CD14-positive monocyte (primary cell): ENCODE data around the gene NUDT9. TPM values are rescaled to one million over a fixed set of nuclear protein-coding genes. Genes with fewer than 3 reads are reported as not detected.

ENCODE experiments used
- DNase-seq, 3 donors: peaks; one replicate each; pipeline ENCODE4 v3.0.0-alpha.2; 2011 to 2022
- H2AFZ ChIP-seq: 2 replicates; pipeline ENCODE4 v1.6.0; 2012; ENCODE audit warnings: mild to moderate bottlenecking, low read depth, low read length, inconsistent platforms; ENCODE audit not compliant: insufficient read depth, poor library complexity, severe bottlenecking
- H3K27ac ChIP-seq, 2 donors: 1 replicate in 1 of 2; 2 replicates in 1 of 2; pipeline ENCODE4 v1.5.1; 2012 to 2013; ENCODE audit warnings: low read length in 2 of 2, control low read depth in 1 of 2, inconsistent platforms in 1 of 2, low read depth in 1 of 2, mild to moderate bottlenecking in 1 of 2
- H3K27me3 ChIP-seq, 2 donors: one replicate each; pipeline versions ENCODE4 v1.6.0 to v1.6.1; 2011 to 2013; ENCODE audit warnings: low read length in 2 of 2; ENCODE audit not compliant: control insufficient read depth in 2 of 2, insufficient read depth in 2 of 2
- H3K36me3 ChIP-seq, 2 donors: replicated peaks in 1 of 2; 1 replicate in 1 of 2; 2 replicates in 1 of 2; pipeline versions ENCODE4 v1.5.1 to v1.6.1; 2012 to 2013; ENCODE audit warnings: low read length in 2 of 2, control low read depth in 1 of 2, inconsistent platforms in 1 of 2, mild to moderate bottlenecking in 1 of 2; ENCODE audit not compliant: insufficient read depth in 2 of 2, control insufficient read depth in 1 of 2
- H3K4me1 ChIP-seq, 2 donors: 1 replicate in 1 of 2; 2 replicates in 1 of 2; pipeline versions ENCODE4 v1.5.1 to v1.6.1; 2012 to 2013; ENCODE audit warnings: low read length in 2 of 2, control low read depth in 1 of 2, inconsistent platforms in 1 of 2, mild to moderate bottlenecking in 1 of 2, moderate library complexity in 1 of 2; ENCODE audit not compliant: insufficient read depth in 2 of 2, control insufficient read depth in 1 of 2
- H3K4me2 ChIP-seq: replicated peaks from 2 replicates; pipeline ENCODE3; 2012; ENCODE audit warnings: low read length, moderate library complexity, mild to moderate bottlenecking; ENCODE audit not compliant: poor library complexity, severe bottlenecking; ENCODE audit errors: extremely low read depth
- H3K4me3 ChIP-seq, 3 experiments: fragments of 200-600 bp in 1 of 3; sonication (generic) in 1 of 3; replicated peaks in 1 of 3; 1 replicate in 2 of 3; 2 replicates in 1 of 3; pipeline ENCODE4 v1.5.1; 2011 to 2013; ENCODE audit warnings: low read length in 3 of 3, mild to moderate bottlenecking in 3 of 3, control low read depth in 2 of 3, low read depth in 2 of 3, inconsistent platforms in 1 of 3, moderate library complexity in 1 of 3
- H3K79me2 ChIP-seq: 2 replicates; pipeline ENCODE4 v1.6.0; 2012; ENCODE audit warnings: mild to moderate bottlenecking, control low read depth, inconsistent platforms, low read length, moderate library complexity; ENCODE audit not compliant: insufficient read depth
- H3K9ac ChIP-seq: 2 replicates; pipeline ENCODE4 v1.6.0; 2017; ENCODE audit warnings: low read length, mild to moderate bottlenecking; ENCODE audit not compliant: insufficient read depth, poor library complexity, severe bottlenecking
- H3K9me3 ChIP-seq, 2 donors: replicated peaks in 1 of 2; 1 replicate in 1 of 2; 2 replicates in 1 of 2; pipeline versions ENCODE4 v1.5.1 to v1.6.1; 2012 to 2013; ENCODE audit warnings: low read length in 2 of 2, control low read depth in 1 of 2; ENCODE audit not compliant: control insufficient read depth in 1 of 2, insufficient read depth in 1 of 2
- H4K20me1 ChIP-seq: 2 replicates; pipeline ENCODE4 v1.6.0; 2012; ENCODE audit warnings: mild to moderate bottlenecking, low read length, control low read depth, moderate library complexity; ENCODE audit not compliant: insufficient read depth
- H3K27ac Mint-ChIP-seq, 7 donors: one replicate each; pipeline ENCODE4 v1.8.0; 2020; ENCODE audit warnings: mild to moderate bottlenecking in 7 of 7, mixed read lengths in 7 of 7, moderate library complexity in 6 of 7, inconsistent platforms in 2 of 7
- H3K27me3 Mint-ChIP-seq, 3 donors: one replicate each; pipeline ENCODE4 v1.8.0; 2021 to 2022; ENCODE audit warnings: low read depth in 3 of 3, mild to moderate bottlenecking in 3 of 3, mixed read lengths in 3 of 3, moderate library complexity in 3 of 3, inconsistent platforms in 1 of 3
- H3K36me3 Mint-ChIP-seq, 2 donors: one replicate each; pipeline ENCODE4 v1.8.0; 2020; ENCODE audit warnings: mixed read lengths in 2 of 2, inconsistent platforms in 1 of 2, mild to moderate bottlenecking in 1 of 2
- H3K4me1 Mint-ChIP-seq: one replicate; pipeline ENCODE4 v1.8.0; 2020; ENCODE audit warnings: mild to moderate bottlenecking, mixed read lengths
- H3K4me3 Mint-ChIP-seq, 2 donors: one replicate each; pipeline ENCODE4 v1.8.0; 2020; ENCODE audit warnings: mild to moderate bottlenecking in 2 of 2, mixed read lengths in 2 of 2, moderate library complexity in 1 of 2
- H3K9me3 Mint-ChIP-seq, 7 donors: one replicate each; pipeline ENCODE4 v1.8.0; 2020 to 2022; ENCODE audit warnings: mixed read lengths in 7 of 7, mild to moderate bottlenecking in 6 of 7, moderate library complexity in 6 of 7, inconsistent platforms in 2 of 7
- WGBS: methylation state at CpG from one replicate; pipeline ENCODE4 v1.1.5; 2013; ENCODE audit warnings: missing lambda C conversion rate; ENCODE audit not compliant: insufficient coverage; 5-methylcytosine and 5-hydroxymethylcytosine counted together
- intact Hi-C, 2 donors: fragments of 100-400 bp; cut with micrococcal nuclease; formaldehyde crosslinking; loops; one replicate each; pipeline versions ENCODE4 v1.15.0 to v1.15.1; 2023
- polyA plus RNA-seq, 3 donors: library from polyadenylated mRNA; depleted of rRNA in 1 of 3; unstranded in 2 of 3; stranded (reverse) in 1 of 3; fragments of 300-500 nt in 2 of 3; fragments of >200 nt in 1 of 3; fragmentation: Illumina TruSeq in 2 of 3; gene quantifications; 1 replicate in 2 of 3; 2 replicates in 1 of 3; pipeline ENCODE4 v1.2.3, GENCODE V29; 2012 to 2021
- TF ChIP-seq, protein P1 (sequence below): fragments of 200-600 bp; IDR thresholded peaks from one replicate; pipeline ENCODE4 v1.8.0; 2022; ENCODE audit warnings: antibody characterized with exemption, mild to moderate bottlenecking

The NUDT9 gene
- polyA plus RNA-seq, 3 donors = 9.6 to 14.3 (median 12.5) TPM

DNA sequence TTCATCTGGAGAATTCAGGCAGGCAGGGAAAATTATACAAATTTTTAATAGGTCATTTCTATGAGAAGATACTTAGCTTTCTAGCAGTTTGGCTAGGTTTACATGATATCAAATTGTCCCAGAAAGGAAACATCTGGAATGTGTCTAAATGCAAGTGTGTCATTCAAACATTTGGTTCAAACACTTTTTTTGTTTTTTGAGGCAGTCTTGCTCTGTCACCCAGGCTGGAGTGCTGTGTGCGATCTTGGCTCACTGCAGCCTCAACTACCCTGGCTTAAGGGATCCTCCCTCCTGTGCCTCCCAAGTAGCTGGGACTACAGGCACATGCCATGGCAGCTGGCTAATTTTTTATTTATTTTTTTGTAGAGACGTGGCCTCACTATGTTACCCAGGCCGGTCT is 75.2 kb downstream of the NUDT9 start:
- H3K27ac ChIP-seq = no peak overlapping the region
- peaks cover 0 to 3% (median 0%) of the 10 kb centered on the region in 7 donors for H3K9me3 Mint-ChIP-seq
- H3K9ac ChIP-seq = no peak overlapping the region
- no peak overlapping the region for H3K4me3 Mint-ChIP-seq
- DNase-seq = no peak
- intact Hi-C loops = no loop called here
- peaks cover 3% of the 10 kb centered on the region for H3K4me1 Mint-ChIP-seq
- no peaks in the 10 kb centered on the region for H3K4me1 ChIP-seq
- H3K27ac Mint-ChIP-seq = no peak overlapping the region
- no peaks in the 10 kb centered on the region for H4K20me1 ChIP-seq
- H3K9me3 ChIP-seq = no peaks in the 10 kb centered on the region
- no peaks in the 10 kb centered on the region for H3K36me3 Mint-ChIP-seq
- no CpG with 5 or more reads among the region's 3 CpGs for WGBS
- no peak overlapping the region for H3K4me2 ChIP-seq
- no peaks in the 10 kb centered on the region for H3K36me3 ChIP-seq
- no peaks in the 10 kb centered on the region for H3K27me3 ChIP-seq
- TF ChIP-seq, protein P1, sequence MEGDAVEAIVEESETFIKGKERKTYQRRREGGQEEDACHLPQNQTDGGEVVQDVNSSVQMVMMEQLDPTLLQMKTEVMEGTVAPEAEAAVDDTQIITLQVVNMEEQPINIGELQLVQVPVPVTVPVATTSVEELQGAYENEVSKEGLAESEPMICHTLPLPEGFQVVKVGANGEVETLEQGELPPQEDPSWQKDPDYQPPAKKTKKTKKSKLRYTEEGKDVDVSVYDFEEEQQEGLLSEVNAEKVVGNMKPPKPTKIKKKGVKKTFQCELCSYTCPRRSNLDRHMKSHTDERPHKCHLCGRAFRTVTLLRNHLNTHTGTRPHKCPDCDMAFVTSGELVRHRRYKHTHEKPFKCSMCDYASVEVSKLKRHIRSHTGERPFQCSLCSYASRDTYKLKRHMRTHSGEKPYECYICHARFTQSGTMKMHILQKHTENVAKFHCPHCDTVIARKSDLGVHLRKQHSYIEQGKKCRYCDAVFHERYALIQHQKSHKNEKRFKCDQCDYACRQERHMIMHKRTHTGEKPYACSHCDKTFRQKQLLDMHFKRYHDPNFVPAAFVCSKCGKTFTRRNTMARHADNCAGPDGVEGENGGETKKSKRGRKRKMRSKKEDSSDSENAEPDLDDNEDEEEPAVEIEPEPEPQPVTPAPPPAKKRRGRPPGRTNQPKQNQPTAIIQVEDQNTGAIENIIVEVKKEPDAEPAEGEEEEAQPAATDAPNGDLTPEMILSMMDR = no peak
- H3K4me3 ChIP-seq = no peak overlapping the region
- H3K27me3 Mint-ChIP-seq = peaks cover 2 to 6% (median 4%) of the 10 kb centered on the region in 3 donors
- no peak overlapping the region for H2AFZ ChIP-seq
- no peaks in the 10 kb centered on the region for H3K79me2 ChIP-seq

GRCh38 chr4:87498446-87498900 is 76.1 kb downstream of the NUDT9 start:
- no peak overlapping the region for H3K4me2 ChIP-seq
- H3K27ac Mint-ChIP-seq = no peak overlapping the region
- H3K4me3 Mint-ChIP-seq = no peak overlapping the region
- no peaks in the 10 kb centered on the region for H3K79me2 ChIP-seq
- peaks cover 3% of the 10 kb centered on the region for H3K4me1 Mint-ChIP-seq
- TF ChIP-seq, protein P1 = no peak
- H3K36me3 Mint-ChIP-seq = no peaks in the 10 kb centered on the region
- peak overlapping the region; percentile 37 for H2AFZ ChIP-seq
- H3K27me3 Mint-ChIP-seq = peaks cover 2 to 6% (median 4%) of the 10 kb centered on the region in 3 donors
- no peaks in the 10 kb centered on the region for H4K20me1 ChIP-seq
- H3K27ac ChIP-seq = no peak overlapping the region
- WGBS = 46% methylated on average over 2 of the region's 5 CpGs
- no peak overlapping the region for H3K9ac ChIP-seq
- peaks cover 0 to 3% (median 0%) of the 10 kb centered on the region in 7 donors for H3K9me3 Mint-ChIP-seq
- no peaks in the 10 kb centered on the region for H3K9me3 ChIP-seq
- no peak overlapping the region for H3K4me3 ChIP-seq
- H3K36me3 ChIP-seq = no peaks in the 10 kb centered on the region
- no peak for DNase-seq
- no peaks in the 10 kb centered on the region for H3K4me1 ChIP-seq
- no peaks in the 10 kb centered on the region for H3K27me3 ChIP-seq
- intact Hi-C loops = no loop called here
